ENCODE results near the gene MAS1.

Gene MAS1

GRCh38 chr6:159884720-159885119, 6.1 kb upstream of the MAS1 start:
- no peak for DNase-seq

- no peak for DNase-seq
Observed at GRCh38 chr6:159886270-159886669, 4.5 kb upstream of the MAS1 start.

GRCh38 chr6:159887146-159887545, 3.6 kb upstream of the MAS1 start:
- no peak for DNase-seq

GRCh38 chr6:159887761-159888160, 3.0 kb upstream of the MAS1 start:
- no peak for DNase-seq

- no peak for DNase-seq
Observed at GRCh38 chr6:159890201-159890600, 587 bp upstream of the MAS1 start.

- no peak for DNase-seq
Observed at GRCh38 chr6:159892053-159892452, 1.3 kb downstream of the MAS1 start.

- DNase-seq, result no peak
Observed at GRCh38 chr6:159893064-159893463, 2.3 kb downstream of the MAS1 start.

- no peak for DNase-seq
Observed at GRCh38 chr6:159894991-159895390, 4.2 kb downstream of the MAS1 start.

GRCh38 chr6:159897603-159898002, 6.8 kb downstream of the MAS1 start:
- DNase-seq, result no peak

- DNase-seq, result no peak
Observed at GRCh38 chr6:159898519-159898918, 7.7 kb downstream of the MAS1 start.

- DNase-seq, result no peak
Observed at GRCh38 chr6:159899994-159900745, 9.4 kb downstream of the MAS1 start.

GRCh38 chr6:159902620-159903019, 11.8 kb downstream of the MAS1 start:
- no peak for DNase-seq

- DNase-seq, result no peak
Observed at GRCh38 chr6:159904497-159904911, 13.7 kb downstream of the MAS1 start.

GRCh38 chr6:159906400-159906799, 15.6 kb downstream of the MAS1 start:
- DNase-seq, result no peak

- DNase-seq, result no peak
Observed at GRCh38 chr6:159908535-159908934, 17.7 kb downstream of the MAS1 start.

GRCh38 chr6:159908979-159909378, 18.2 kb downstream of the MAS1 start:
- DNase-seq, result no peak

GRCh38 chr6:159910342-159910741, 19.6 kb downstream of the MAS1 start:
- DNase-seq, result no peak

GRCh38 chr6:159913375-159913774, 22.6 kb downstream of the MAS1 start:
- DNase-seq, result no peak

- DNase-seq, result no peak
Observed at GRCh38 chr6:159913862-159914564, 23.2 kb downstream of the MAS1 start.

- no peak for DNase-seq
Observed at GRCh38 chr6:159914565-159914923, 23.8 kb downstream of the MAS1 start.

GRCh38 chr6:159915397-159915796, 24.6 kb downstream of the MAS1 start:
- DNase-seq, result no peak

- DNase-seq, result no peak
Observed at GRCh38 chr6:159916237-159916636, 25.4 kb downstream of the MAS1 start.

- DNase-seq, result no peak
Observed at GRCh38 chr6:159916752-159917151, 26.0 kb downstream of the MAS1 start.

- DNase-seq, result no peak
Observed at GRCh38 chr6:159919011-159919511, 28.3 kb downstream of the MAS1 start.

Data from activated CD4-positive, alpha-beta T cell treated with anti-CD3 and anti-CD28 coated beads for 48 hours (primary cell).